GM12878 (cell line): ENCODE data around the gene MSI2. TPM values are rescaled to one million over a fixed set of nuclear protein-coding genes. Genes with fewer than 3 reads are reported as not detected.

ENCODE experiments used
- ATAC-seq: fragments of 200-7000 bp; cut with Tn5 transposase; 3 replicates; pipeline ENCODE4 v1.9.1; 2020; ENCODE audit warnings: mild to moderate bottlenecking, moderate library complexity
- BruUV-seq: library from RNA; stranded (reverse); fragments of 400-500 nt; replicated peaks from 2 replicates; lab custom pipeline; 2021; lab: Mats Ljungman, UMichigan
- CTCF ChIA-PET: fragments of 300-600 bp; sonication (Branson Sonifier 250); formaldehyde crosslinking; extraction: SDS; loops from one replicate; lab custom pipeline; 2021; ENCODE audit warnings: inconsistent platforms; lab: Yijun Ruan, JAX
- POLR2A ChIA-PET: fragments of 350-600 bp; formaldehyde crosslinking; extraction: SDS; loops from one replicate; lab custom pipeline; 2021; ENCODE audit warnings: inconsistent platforms; lab: Charles Lee
- RAD21 ChIA-PET: fragments of 300-600 bp; sonication (Branson Sonifier 250); formaldehyde crosslinking; loops from one replicate; lab custom pipeline; 2023; ENCODE audit warnings: antibody characterized with exemption; ENCODE audit not compliant: unreplicated experiment; lab: Charles Lee
- SMC1A ChIA-PET: fragments of 300-600 bp; sonication (Branson Sonifier 250); formaldehyde crosslinking; loops from one replicate; lab custom pipeline; 2023; ENCODE audit not compliant: unreplicated experiment, uncharacterized antibody; lab: Charles Lee
- DNase-seq: peaks from one replicate; pipeline ENCODE4 v3.0.0-alpha.2; 2011; ENCODE audit warnings: low read depth, low spot score
- FAIRE-seq: peaks from 3 replicates; lab custom pipeline; 2011; peaks lifted over from hg19 to GRCh38; lab: Jason Lieb, UNC
- H2AFZ ChIP-seq: 2 replicates; pipeline ENCODE4 v1.6.0; 2011; ENCODE audit warnings: low read depth, low read length, control low read depth; ENCODE audit not compliant: control insufficient read depth
- H3K27ac ChIP-seq: 2 replicates; pipeline ENCODE4 v1.5.1; 2011; ENCODE audit warnings: control low read depth; ENCODE audit not compliant: control insufficient read depth, insufficient read depth
- H3K27me3 ChIP-seq, 2 experiments: replicated peaks in 1 of 2; 2 replicates each; pipeline versions ENCODE4 v1.6.0 to v1.6.1; 2011; ENCODE audit warnings: low read length in 1 of 2; ENCODE audit not compliant: control insufficient read depth in 2 of 2, insufficient read depth in 2 of 2
- H3K36me3 ChIP-seq, 2 experiments: 2 replicates each; pipeline ENCODE4 v1.5.1; 2011; ENCODE audit warnings: low read length in 1 of 2; ENCODE audit not compliant: control insufficient read depth in 2 of 2, insufficient read depth in 2 of 2
- H3K4me1 ChIP-seq: 2 replicates; pipeline ENCODE4 v1.6.1; 2011; ENCODE audit warnings: mild to moderate bottlenecking, low read length, moderate library complexity, mixed read lengths; ENCODE audit not compliant: control insufficient read depth, insufficient read depth
- H3K4me2 ChIP-seq: 2 replicates; pipeline ENCODE4 v1.6.0; 2011; ENCODE audit warnings: control low read depth; ENCODE audit not compliant: control insufficient read depth, insufficient read depth
- H3K4me3 ChIP-seq: fragments of 200-600 bp; sonication (generic); 2 replicates; pipeline ENCODE4 v1.5.1; 2016
- H3K79me2 ChIP-seq: 2 replicates; pipeline ENCODE4 v1.6.0; 2011; ENCODE audit warnings: low read length; ENCODE audit not compliant: control insufficient read depth, insufficient read depth
- H3K9ac ChIP-seq: 2 replicates; pipeline ENCODE4 v1.8.0; 2011; ENCODE audit warnings: low read length, control low read depth, mixed read lengths; ENCODE audit not compliant: control insufficient read depth, insufficient read depth
- H3K9me3 ChIP-seq: replicated peaks from 3 replicates; pipeline ENCODE4 v1.5.1; 2011; ENCODE audit warnings: mild to moderate bottlenecking, low read length; ENCODE audit not compliant: control insufficient read depth, insufficient read depth
- H4K20me1 ChIP-seq: 2 replicates; pipeline ENCODE4 v1.6.0; 2011; ENCODE audit not compliant: control insufficient read depth, insufficient read depth
- BMI1 ChIP-seq: fragments of 450-650 bp; IDR thresholded peaks from 2 replicates; pipeline ENCODE4 v1.6.1; 2016; ENCODE audit warnings: mild to moderate bottlenecking, moderate library complexity, borderline replicate concordance
- CEBPB ChIP-seq, 2 experiments: fragments of 150-350 bp in 1 of 2; IDR thresholded peaks; 2 replicates each; pipeline ENCODE4 v1.6.1; 2012 to 2014; ENCODE audit warnings: low read depth in 2 of 2, low read length in 2 of 2, borderline replicate concordance in 1 of 2, inconsistent platforms in 1 of 2
- CHD4 ChIP-seq: fragments of 200-600 bp; sonication (generic); IDR thresholded peaks from 2 replicates; pipeline ENCODE4 v1.6.1; 2016; ENCODE audit warnings: mild to moderate bottlenecking
- CREB1 ChIP-seq: IDR thresholded peaks from 2 replicates; pipeline ENCODE4 v1.6.1; 2012; ENCODE audit warnings: low read depth, mild to moderate bottlenecking, inconsistent platforms
- ETV6 ChIP-seq, 2 experiments: fragments of 450-650 bp in 1 of 2; IDR thresholded peaks in 1 of 2; conservative IDR thresholded peaks in 1 of 2; 2 replicates each; pipeline ENCODE4 v1.6.1; 2014; ENCODE audit warnings: antibody characterized with exemption in 1 of 2, borderline replicate concordance in 1 of 2, low read depth in 1 of 2, mild to moderate bottlenecking in 1 of 2, moderate library complexity in 1 of 2
- FOS ChIP-seq: IDR thresholded peaks from 3 replicates; pipeline ENCODE4 v1.6.1; 2011; ENCODE audit warnings: borderline replicate concordance; ENCODE audit not compliant: insufficient read length; ENCODE audit errors: extremely low read depth
- IKZF1 ChIP-seq: fragments of 450-650 bp; conservative IDR thresholded peaks from 2 replicates; pipeline ENCODE4 v1.6.1; 2017; ENCODE audit warnings: antibody characterized with exemption, mild to moderate bottlenecking
- IRF4 ChIP-seq: IDR thresholded peaks from 2 replicates; pipeline ENCODE4 v1.6.1; 2011; ENCODE audit warnings: low read depth, low read length
- MYB ChIP-seq: fragments of 150-350 bp; IDR thresholded peaks from 2 replicates; pipeline ENCODE4 v1.6.1; 2014; ENCODE audit warnings: mild to moderate bottlenecking, low read depth, low read length, borderline replicate concordance
- NBN ChIP-seq: fragments of 450-650 bp; IDR thresholded peaks from 2 replicates; pipeline ENCODE4 v1.6.1; 2016
- RAD51 ChIP-seq: fragments of 450-650 bp; IDR thresholded peaks from 2 replicates; pipeline ENCODE4 v1.6.1; 2016; ENCODE audit warnings: moderate library complexity, mild to moderate bottlenecking, inconsistent platforms
- SMAD1 ChIP-seq: fragments of 450-650 bp; IDR thresholded peaks from 2 replicates; pipeline ENCODE4 v1.6.1; 2018; ENCODE audit warnings: mild to moderate bottlenecking, low read depth; ENCODE audit not compliant: partially characterized antibody
- SPI1 ChIP-seq: IDR thresholded peaks from 2 replicates; pipeline ENCODE4 v1.6.1; 2011; ENCODE audit warnings: low read depth, mild to moderate bottlenecking, low read length, moderate library complexity, borderline replicate concordance; ENCODE audit not compliant: insufficient read depth
- SRF ChIP-seq, 2 experiments: IDR thresholded peaks; 2 replicates each; pipeline ENCODE4 v1.6.1; 2011; ENCODE audit warnings: low read depth in 2 of 2, low read length in 2 of 2, mild to moderate bottlenecking in 1 of 2, moderate library complexity in 1 of 2
- SUZ12 ChIP-seq: fragments of 200-600 bp; sonication (generic); IDR thresholded peaks from one replicate; pipeline ENCODE4 v1.6.1; 2018; ENCODE audit warnings: antibody characterized with exemption, mild to moderate bottlenecking; ENCODE audit not compliant: unreplicated experiment
- TARDBP ChIP-seq: IDR thresholded peaks from 2 replicates; pipeline ENCODE4 v1.6.1; 2016; ENCODE audit warnings: borderline replicate concordance
- ZNF217 ChIP-seq: fragments of 450-650 bp; IDR thresholded peaks from 2 replicates; pipeline ENCODE4 v1.6.1; 2017; ENCODE audit warnings: antibody characterized with exemption, mild to moderate bottlenecking
- WGBS: methylation state at CpG from one replicate; pipeline ENCODE4 v1.1.6; 2016; ENCODE audit warnings: low lambda C conversion rate; ENCODE audit not compliant: insufficient replicate concordance, insufficient coverage; ENCODE audit errors: missing lambda C conversion rate; 5-methylcytosine and 5-hydroxymethylcytosine counted together
- in situ Hi-C: fragments of 300-500 bp; cut with MboI; formaldehyde crosslinking; loops from 9 replicates; pipeline ENCODE4 v1.14.3; 2018; ENCODE audit warnings: mixed read lengths
- intact Hi-C: fragments of 100-400 bp; cut with micrococcal nuclease; formaldehyde crosslinking; loops from one replicate; pipeline ENCODE4 v1.14.2; 2022; ENCODE audit not compliant: unreplicated experiment
- polyA plus RNA-seq, 11 experiments: library from polyadenylated mRNA; depleted of rRNA in 4 of 11; unstranded in 6 of 11; stranded (reverse) in 5 of 11; fragments of >200 nt; fragmentation: Nextera tagmentation in 4 of 11; fragmentation: Illumina TruSeq in 1 of 11; extraction: Ambion mirVana in 4 of 11; extraction: Trizol in 1 of 11; gene quantifications; 1 replicate in 1 of 11; 2 replicates in 10 of 11; pipeline versions ENCODE4 v1.2.1 to v1.2.3, GENCODE V29; 2011 to 2016; ENCODE audit warnings: inconsistent platforms in 2 of 11, missing spikeins in 2 of 11, low read depth in 1 of 11
- total RNA-seq, 4 experiments: library from RNA; depleted of rRNA in 3 of 4; stranded (reverse); fragments of >200 nt in 3 of 4; fragmentation: Illumina TruSeq in 1 of 4; extraction: Trizol in 1 of 4; gene quantifications; 2 replicates each; pipeline versions ENCODE4 v1.2.1 to v1.2.3, GENCODE V29; 2013 to 2021
- TF ChIP-seq, protein P1 (sequence below): fragments of 150-350 bp; IDR thresholded peaks from 2 replicates; pipeline ENCODE4 v1.6.1; 2016; ENCODE audit warnings: low read depth, low read length
- TF ChIP-seq, protein P2 (sequence below): IDR thresholded peaks from 2 replicates; pipeline ENCODE4 v1.6.1; 2011; ENCODE audit warnings: borderline replicate concordance, low read depth, mild to moderate bottlenecking, moderate library complexity, low read length; ENCODE audit not compliant: insufficient read depth, poor library complexity, severe bottlenecking

MSI2 gene
- total and polyA plus RNA-seq, 10 of the 15 experiments (the other 5 are each of a cell fraction or from before 2014, with no cell fraction given): 6.1 to 76.1 (median 42.0) TPM

GRCh38 chr17:57676543-57676942 lies 420.2 kb downstream of the MSI2 start (continued):
- TF ChIP-seq FOS (no peak), NBN (no peak)

- Histone ChIP-seq H3K27ac (no peak overlapping the region), H4K20me1 (no peaks in the 10 kb centered on the region), H3K9ac (no peak overlapping the region), H3K9me3 (no peaks in the 10 kb centered on the region), H3K4me1 (peaks cover 4% of the 10 kb centered on the region; the same call in 1 of the 2 replicates), H3K79me2 (no peaks in the 10 kb centered on the region), H2AFZ (no peak overlapping the region), H3K27me3 (no peaks in the 10 kb centered on the region), H3K4me3 (no peak overlapping the region), H3K36me3 (peaks cover 4 to 12% of the 10 kb centered on the region in 2 experiments), H3K4me2 (no peak overlapping the region)
- intact Hi-C loops: loop anchor here (10.0 kb wide), 2 partner anchors 222 to 542 kb away; no protein-coding TSS in a partner anchor
- in situ Hi-C loops: no loop called here
- no TSS peak for BruUV-seq
- ChIA-PET RAD21 (no interaction called here), CTCF (interaction anchor here (1.0 to 1.1 kb wide), 2 partner anchors 106 to 156 kb away, joined by 3 read pairs; no protein-coding TSS in a partner anchor), SMC1A (interaction anchor here (0.7 to 1.0 kb wide), 3 partner anchors 48 to 542 kb away, joined by 3 read pairs; no protein-coding TSS in a partner anchor), POLR2A (no interaction called here)
- no peak for DNase-seq
- FAIRE-seq: no peak
- no peak for ATAC-seq
- WGBS: 84% methylated on average over 5 of the region's 5 CpGs
- TF ChIP-seq ZNF217: no peak
- TF ChIP-seq CHD4: no peak
- no peak for TF ChIP-seq ETV6 (conservative IDR thresholded peaks at IDR 0.05 in 1 of 2, IDR thresholded peaks at IDR 0.05 in 1 of 2; ENCODE audit: borderline replicate concordance in 1 of 2, low read depth in 1 of 2)
- no peak for TF ChIP-seq SMAD1
- no peak for TF ChIP-seq TARDBP
- no peak for TF ChIP-seq SRF (IDR thresholded peaks at IDR 0.05; ENCODE audit: low read depth in 2 of 2, low read length in 2 of 2)
- no peak for TF ChIP-seq BMI1
- TF ChIP-seq FOS: no peak
- TF ChIP-seq, protein P1, sequence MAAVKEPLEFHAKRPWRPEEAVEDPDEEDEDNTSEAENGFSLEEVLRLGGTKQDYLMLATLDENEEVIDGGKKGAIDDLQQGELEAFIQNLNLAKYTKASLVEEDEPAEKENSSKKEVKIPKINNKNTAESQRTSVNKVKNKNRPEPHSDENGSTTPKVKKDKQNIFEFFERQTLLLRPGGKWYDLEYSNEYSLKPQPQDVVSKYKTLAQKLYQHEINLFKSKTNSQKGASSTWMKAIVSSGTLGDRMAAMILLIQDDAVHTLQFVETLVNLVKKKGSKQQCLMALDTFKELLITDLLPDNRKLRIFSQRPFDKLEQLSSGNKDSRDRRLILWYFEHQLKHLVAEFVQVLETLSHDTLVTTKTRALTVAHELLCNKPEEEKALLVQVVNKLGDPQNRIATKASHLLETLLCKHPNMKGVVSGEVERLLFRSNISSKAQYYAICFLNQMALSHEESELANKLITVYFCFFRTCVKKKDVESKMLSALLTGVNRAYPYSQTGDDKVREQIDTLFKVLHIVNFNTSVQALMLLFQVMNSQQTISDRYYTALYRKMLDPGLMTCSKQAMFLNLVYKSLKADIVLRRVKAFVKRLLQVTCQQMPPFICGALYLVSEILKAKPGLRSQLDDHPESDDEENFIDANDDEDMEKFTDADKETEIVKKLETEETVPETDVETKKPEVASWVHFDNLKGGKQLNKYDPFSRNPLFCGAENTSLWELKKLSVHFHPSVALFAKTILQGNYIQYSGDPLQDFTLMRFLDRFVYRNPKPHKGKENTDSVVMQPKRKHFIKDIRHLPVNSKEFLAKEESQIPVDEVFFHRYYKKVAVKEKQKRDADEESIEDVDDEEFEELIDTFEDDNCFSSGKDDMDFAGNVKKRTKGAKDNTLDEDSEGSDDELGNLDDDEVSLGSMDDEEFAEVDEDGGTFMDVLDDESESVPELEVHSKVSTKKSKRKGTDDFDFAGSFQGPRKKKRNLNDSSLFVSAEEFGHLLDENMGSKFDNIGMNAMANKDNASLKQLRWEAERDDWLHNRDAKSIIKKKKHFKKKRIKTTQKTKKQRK: no peak
- no peak for TF ChIP-seq CEBPB (IDR thresholded peaks at IDR 0.05; ENCODE audit: borderline replicate concordance in 1 of 2, low read depth in 2 of 2, low read length in 2 of 2)
- TF ChIP-seq SUZ12: no peak
- no peak for TF ChIP-seq CREB1
- no peak for TF ChIP-seq SPI1
- TF ChIP-seq, protein P2, sequence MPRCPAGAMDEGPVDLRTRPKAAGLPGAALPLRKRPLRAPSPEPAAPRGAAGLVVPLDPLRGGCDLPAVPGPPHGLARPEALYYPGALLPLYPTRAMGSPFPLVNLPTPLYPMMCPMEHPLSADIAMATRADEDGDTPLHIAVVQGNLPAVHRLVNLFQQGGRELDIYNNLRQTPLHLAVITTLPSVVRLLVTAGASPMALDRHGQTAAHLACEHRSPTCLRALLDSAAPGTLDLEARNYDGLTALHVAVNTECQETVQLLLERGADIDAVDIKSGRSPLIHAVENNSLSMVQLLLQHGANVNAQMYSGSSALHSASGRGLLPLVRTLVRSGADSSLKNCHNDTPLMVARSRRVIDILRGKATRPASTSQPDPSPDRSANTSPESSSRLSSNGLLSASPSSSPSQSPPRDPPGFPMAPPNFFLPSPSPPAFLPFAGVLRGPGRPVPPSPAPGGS: no peak
- TF ChIP-seq RAD51: no peak
- no peak for TF ChIP-seq IKZF1
- no peak for TF ChIP-seq MYB
- TF ChIP-seq IRF4: no peak
These were observed 421.0 kb downstream of the MSI2 start for GRCh38 chr17:57677301-57677700.
